HG03521 (cell line): ENCODE measurements around the gene TRIM45.
"Not testable (repeated sequence)": the region's sequence is repeated elsewhere in the genome, so short reads cannot be mapped to it uniquely, and the experiment has no call there.

ENCODE experiments used
- ATAC-seq: cut with Tn5 transposase; IDR thresholded peaks from one replicate; pipeline ENCODE4 v1.9.1; 2021; ENCODE audit warnings: mild to moderate bottlenecking, moderate library complexity; ENCODE audit not compliant: unreplicated experiment

Gene TRIM45, protein sequence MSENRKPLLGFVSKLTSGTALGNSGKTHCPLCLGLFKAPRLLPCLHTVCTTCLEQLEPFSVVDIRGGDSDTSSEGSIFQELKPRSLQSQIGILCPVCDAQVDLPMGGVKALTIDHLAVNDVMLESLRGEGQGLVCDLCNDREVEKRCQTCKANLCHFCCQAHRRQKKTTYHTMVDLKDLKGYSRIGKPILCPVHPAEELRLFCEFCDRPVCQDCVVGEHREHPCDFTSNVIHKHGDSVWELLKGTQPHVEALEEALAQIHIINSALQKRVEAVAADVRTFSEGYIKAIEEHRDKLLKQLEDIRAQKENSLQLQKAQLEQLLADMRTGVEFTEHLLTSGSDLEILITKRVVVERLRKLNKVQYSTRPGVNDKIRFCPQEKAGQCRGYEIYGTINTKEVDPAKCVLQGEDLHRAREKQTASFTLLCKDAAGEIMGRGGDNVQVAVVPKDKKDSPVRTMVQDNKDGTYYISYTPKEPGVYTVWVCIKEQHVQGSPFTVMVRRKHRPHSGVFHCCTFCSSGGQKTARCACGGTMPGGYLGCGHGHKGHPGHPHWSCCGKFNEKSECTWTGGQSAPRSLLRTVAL

GRCh38 chr1:117121589-117122329 is at the start of gene TRIM45:
TSS of gene TRIM45 (minus strand) at chr1:117121749. CDS start at chr1:117121201, 548 bp downstream.
- ATAC-seq, result peak; percentile 84

- no peak for ATAC-seq
These were observed 48.5 kb upstream of the TRIM45 start for GRCh38 chr1:117169871-117170596.

- ATAC-seq, result no peak
These were observed 45.9 kb upstream of the TRIM45 start for GRCh38 chr1:117167402-117167801.

DNA sequence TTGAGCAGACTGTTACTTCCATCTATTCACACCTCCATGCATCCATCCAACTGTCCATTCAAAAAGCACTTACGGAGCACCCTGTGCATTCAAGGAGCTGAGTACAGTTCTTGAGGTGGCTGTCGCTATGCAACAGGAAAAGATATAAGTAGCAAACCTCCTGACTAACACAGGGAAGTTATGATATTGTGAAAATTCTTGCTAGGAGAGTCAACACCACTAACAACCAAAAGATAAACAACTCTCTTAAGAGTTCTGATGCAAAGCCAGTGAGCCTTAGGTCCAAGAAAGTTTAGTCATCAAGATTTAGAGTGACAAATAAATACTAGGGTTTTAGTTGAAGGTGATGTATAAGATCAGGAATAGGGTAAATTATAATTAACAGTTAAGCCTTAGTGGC is 44.5 kb upstream of the TRIM45 start:
- no peak for ATAC-seq

- no peak for ATAC-seq
These were observed 42.7 kb upstream of the TRIM45 start for GRCh38 chr1:117164209-117164608.

GRCh38 chr1:117162816-117163215 is 41.3 kb upstream of the TRIM45 start:
- ATAC-seq, result no peak

GRCh38 chr1:117161887-117162286 is 40.3 kb upstream of the TRIM45 start:
- ATAC-seq, result no peak

- not testable (repeated sequence) for ATAC-seq
These were observed 29.8 kb upstream of the TRIM45 start for GRCh38 chr1:117151305-117151704.

DNA sequence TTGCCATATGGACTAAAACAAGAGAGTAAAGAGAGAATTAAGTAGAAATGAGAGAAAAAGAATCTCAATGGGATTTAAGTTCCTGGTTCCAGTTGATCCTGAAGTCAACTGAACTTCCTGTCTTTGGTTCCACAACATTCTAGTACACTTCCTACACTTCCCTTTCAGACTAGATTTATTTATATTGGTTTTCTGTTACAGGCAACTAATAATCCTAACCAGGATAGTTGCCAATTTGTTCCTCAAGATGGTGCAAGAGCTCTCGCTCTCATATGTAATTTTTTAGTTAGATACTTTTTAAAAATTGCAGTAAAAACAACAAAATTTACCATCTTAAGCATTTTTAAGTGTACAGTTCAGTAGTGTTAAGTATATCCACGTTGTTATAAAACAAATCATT is 28.8 kb upstream of the TRIM45 start:
- no peak for ATAC-seq

DNA sequence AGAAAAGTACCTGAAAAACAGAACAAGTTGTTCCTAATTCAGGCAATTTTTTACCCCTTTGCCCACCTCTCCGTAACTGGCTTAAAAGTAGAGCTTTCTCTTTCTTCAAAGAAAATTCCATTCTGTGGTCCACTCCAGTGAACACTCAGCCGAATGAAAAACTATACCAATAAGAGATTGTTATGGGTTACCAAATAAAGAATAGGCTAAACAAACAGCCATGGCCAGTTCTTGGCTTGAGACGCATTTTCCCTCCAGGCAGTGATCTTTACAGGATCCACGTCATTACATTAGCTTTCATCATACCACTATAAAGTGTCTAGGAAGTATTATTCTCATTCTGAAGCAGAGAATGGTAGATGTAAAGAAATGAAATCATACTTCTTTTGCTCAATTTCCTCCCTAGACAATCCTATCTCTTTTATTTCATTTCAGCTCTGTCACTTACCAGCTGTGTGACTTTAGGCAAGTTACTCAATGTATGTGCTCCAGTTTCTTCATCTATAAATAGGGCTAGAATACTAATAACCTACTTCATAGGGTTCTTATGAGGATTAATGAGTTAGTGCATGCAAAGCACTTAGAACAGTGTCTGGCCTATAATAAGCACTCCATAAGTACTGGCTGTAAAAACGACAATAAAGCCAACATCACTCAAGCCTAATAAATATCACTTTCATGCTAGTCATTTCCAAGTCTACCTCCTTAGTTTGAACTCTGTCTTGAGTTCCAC is 26.5 kb upstream of the TRIM45 start:
- ATAC-seq, result no peak

DNA sequence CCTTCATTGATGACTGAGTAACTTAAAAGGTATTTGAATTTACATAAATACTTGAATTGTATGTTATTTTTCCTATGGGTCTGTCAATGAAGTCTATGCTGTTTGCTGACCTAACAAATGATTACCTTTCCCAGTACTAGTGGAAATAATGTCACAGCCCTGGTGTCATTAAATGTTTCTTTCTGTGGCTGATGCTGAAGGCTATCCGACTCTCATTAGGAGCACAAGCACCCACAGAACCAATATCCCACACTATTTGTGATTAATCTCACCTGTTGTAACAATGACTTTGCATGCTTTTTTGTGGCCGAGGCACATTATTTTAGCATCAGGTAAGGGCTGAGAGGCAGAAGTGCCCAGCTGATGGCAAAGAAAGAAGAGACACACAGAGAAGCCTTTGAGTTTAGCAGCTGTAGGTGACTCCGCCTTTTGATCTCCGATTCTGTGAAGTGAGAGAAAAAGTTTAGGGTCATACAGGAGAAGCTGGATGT is 25.8 kb upstream of the TRIM45 start:
- ATAC-seq, result no peak

- ATAC-seq, result no peak
These were observed 25.2 kb upstream of the TRIM45 start for GRCh38 chr1:117146575-117147340.

DNA sequence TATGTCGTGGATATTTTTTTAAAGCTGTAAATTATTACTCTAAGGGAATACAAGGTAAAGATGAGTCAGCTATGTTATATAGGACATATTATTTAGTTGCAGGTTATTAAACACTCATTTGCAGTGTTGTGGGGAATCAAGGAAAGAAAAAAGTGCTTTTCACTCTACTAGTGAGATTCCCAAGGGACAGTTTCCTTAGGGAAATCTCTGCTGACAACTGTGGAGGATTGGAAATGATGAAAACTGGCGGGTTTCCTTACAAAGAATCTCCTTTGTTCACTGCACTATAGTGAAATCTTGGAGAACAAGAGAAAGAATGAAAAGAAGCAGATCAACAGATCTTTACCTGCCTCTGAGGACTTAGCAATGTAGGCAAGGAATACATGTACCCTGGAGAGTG is 24.5 kb upstream of the TRIM45 start:
- ATAC-seq, result no peak

DNA sequence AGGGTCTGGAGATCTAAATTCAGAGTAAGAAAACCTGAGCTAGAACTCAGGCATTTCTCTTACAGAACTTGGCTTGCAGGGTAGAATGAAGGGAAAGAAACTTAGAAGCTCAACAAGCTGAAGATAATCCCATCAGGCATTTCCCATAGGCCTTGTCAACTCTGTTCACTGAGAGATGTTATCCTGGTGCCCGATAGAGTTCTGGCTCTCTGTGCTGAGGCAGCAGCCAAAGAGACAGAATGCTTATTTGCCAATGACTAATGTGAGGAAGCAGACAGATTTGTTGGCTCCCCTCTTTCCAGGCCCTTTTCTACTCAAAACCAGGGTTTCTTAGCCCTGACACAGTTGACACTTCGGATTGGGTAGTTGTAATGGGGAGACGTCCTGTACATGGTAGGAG is 22.3 kb upstream of the TRIM45 start:
- ATAC-seq, result no peak

DNA sequence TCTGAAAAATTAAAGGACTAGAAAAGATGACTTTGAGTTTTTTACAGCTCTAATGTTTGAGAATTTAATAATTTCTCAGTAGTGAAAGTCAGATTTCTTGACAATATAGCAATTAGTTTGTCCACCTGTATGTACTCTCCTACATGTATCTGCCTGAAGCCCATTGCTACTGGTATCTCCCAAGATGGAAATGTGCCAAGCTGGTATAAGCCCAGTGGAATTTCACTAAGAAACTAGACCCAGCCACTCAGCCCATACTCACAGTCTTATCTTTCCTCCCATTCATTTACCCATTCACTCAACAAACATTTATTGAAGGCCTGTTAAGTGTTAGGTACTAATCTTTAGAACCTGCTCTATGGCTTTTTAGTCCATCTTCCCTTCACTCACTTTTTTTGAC is 21.6 kb upstream of the TRIM45 start:
- no peak for ATAC-seq

- no peak for ATAC-seq
These were observed 20.7 kb upstream of the TRIM45 start for GRCh38 chr1:117142200-117142599.

DNA sequence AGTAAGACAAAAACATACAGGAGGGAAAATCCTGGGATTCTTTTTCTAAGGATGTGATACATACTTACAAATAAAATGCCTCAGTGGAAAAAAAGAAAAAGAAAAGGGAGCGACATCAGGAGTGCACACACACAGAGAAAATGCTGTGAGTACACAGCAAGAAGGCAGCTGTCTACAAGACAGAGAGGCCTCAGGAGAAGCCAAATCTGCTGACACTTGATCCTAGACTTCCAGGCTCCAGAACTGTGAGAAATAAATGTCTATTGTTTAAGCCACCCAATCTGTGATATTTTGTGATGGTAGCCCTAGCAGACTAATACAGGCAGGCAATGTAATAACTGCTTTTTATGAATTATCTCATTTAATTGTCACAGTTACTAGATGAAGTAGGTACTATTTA is 17.0 kb upstream of the TRIM45 start:
- no peak for ATAC-seq

- ATAC-seq, result no peak
These were observed 16.6 kb upstream of the TRIM45 start for GRCh38 chr1:117138106-117138505.

GRCh38 chr1:117137281-117137855 is 15.8 kb upstream of the TRIM45 start:
- ATAC-seq, result no peak
